ENCODE data around the gene FAT2.

- no peak for TF ChIP-seq CTCF (IDR thresholded peaks at IDR 0.05; ENCODE audit: borderline replicate concordance, extremely low read depth, low read length, poor library complexity, severe bottlenecking)
- no peak for TF ChIP-seq EZH2 (IDR thresholded peaks at IDR 0.05; ENCODE audit: borderline replicate concordance, low read depth, low read length, severe bottlenecking)
Measured at GRCh38 chr5:151637676-151638075, 46.5 kb upstream of the FAT2 start.
